K562 (cell line): Measurements from ENCODE around the gene GUK1. TPM values are rescaled to one million over a fixed set of nuclear protein-coding genes. Genes with fewer than 3 reads are reported as not detected.

Experiments used
- ETV6 ChIP-seq, 3 experiments: fragments of 150-350 bp in 1 of 3; sonication (generic) in 1 of 3; formaldehyde crosslinking in 1 of 3; IDR thresholded peaks; 2 replicates each; pipeline versions ENCODE4 v1.6.1 to v1.8.0; 2014 to 2022; ENCODE audit warnings: borderline replicate concordance in 2 of 3, low read depth in 2 of 3, antibody characterized with exemption in 1 of 3, low read length in 1 of 3, mild to moderate bottlenecking in 1 of 3, missing genetic modification reagents in 1 of 3
- GATA2 ChIP-seq: sonication (generic); formaldehyde crosslinking; IDR thresholded peaks from 2 replicates; pipeline ENCODE4 v1.4.0; 2020; ENCODE audit warnings: mild to moderate bottlenecking, missing genetic modification reagents
- GTF2A2 ChIP-seq: IDR thresholded peaks from 2 replicates; pipeline ENCODE4 v1.6.1; 2016; ENCODE audit warnings: mild to moderate bottlenecking, missing genetic modification characterization, missing compliant biosample characterization
- KAT7 ChIP-seq: sonication (generic); formaldehyde crosslinking; IDR thresholded peaks from 2 replicates; pipeline ENCODE4 v1.8.0; 2022; ENCODE audit warnings: missing genetic modification reagents, mild to moderate bottlenecking, borderline replicate concordance
- MED1 ChIP-seq: sonication (generic); formaldehyde crosslinking; IDR thresholded peaks from 2 replicates; pipeline ENCODE4 v1.8.1; 2023; ENCODE audit warnings: missing genetic modification reagents, borderline replicate concordance
- PHB ChIP-seq: fragments of 250-450 bp; sonication (Bioruptor Pico); IDR thresholded peaks from 2 replicates; pipeline ENCODE4 v1.5.0; 2021
- RBBP5 ChIP-seq: fragments of 200-600 bp; sonication (generic); IDR thresholded peaks from 2 replicates; pipeline ENCODE4 v1.6.1; 2012; ENCODE audit warnings: borderline replicate concordance, mild to moderate bottlenecking, low read length, control low read depth, inconsistent platforms; ENCODE audit not compliant: insufficient read depth, poor library complexity, severe bottlenecking
- SREBF1 ChIP-seq: fragments of 150-350 bp; IDR thresholded peaks from 2 replicates; pipeline ENCODE4 v1.6.1; 2014; ENCODE audit warnings: antibody characterized with exemption, low read depth, low read length, borderline replicate concordance
- SREBF2 ChIP-seq: sonication (generic); formaldehyde crosslinking; IDR thresholded peaks from 2 replicates; pipeline ENCODE4 v1.4.0; 2020; ENCODE audit warnings: mild to moderate bottlenecking, missing genetic modification reagents
- TCF3 ChIP-seq: sonication (generic); formaldehyde crosslinking; IDR thresholded peaks from 2 replicates; pipeline ENCODE4 v1.4.0; 2020; ENCODE audit warnings: mild to moderate bottlenecking, missing genetic modification reagents
- ZC3H4 ChIP-seq: sonication (generic); formaldehyde crosslinking; IDR thresholded peaks from 2 replicates; pipeline ENCODE4 v1.9.0; 2021; ENCODE audit warnings: missing genetic modification reagents, borderline replicate concordance
- polyA plus RNA-seq, 8 experiments: library from polyadenylated mRNA; depleted of rRNA in 4 of 8; stranded (reverse) in 5 of 8; unstranded in 3 of 8; fragments of >200 nt; fragmentation: Nextera tagmentation in 2 of 8; fragmentation: Illumina TruSeq in 1 of 8; extraction: Ambion mirVana in 2 of 8; extraction: Trizol in 1 of 8; gene quantifications; 2 replicates each; pipeline versions ENCODE4 v1.2.1 to v1.2.3, GENCODE V29; 2011 to 2014; ENCODE audit warnings: inconsistent platforms in 1 of 8, missing spikeins in 1 of 8
- total RNA-seq, 7 experiments: library from RNA; depleted of rRNA in 6 of 7; stranded (reverse); fragments of >200 nt in 6 of 7; fragmentation: Illumina TruSeq in 2 of 7; extraction: Trizol in 2 of 7; gene quantifications; 2 replicates each; pipeline versions ENCODE4 v1.2.1 to v1.2.3, GENCODE V29; 2011 to 2021; ENCODE audit warnings: low replicate concordance in 1 of 7
- TF ChIP-seq, protein P1 (sequence below), 2 experiments: fragments of 450-650 bp; formaldehyde crosslinking in 1 of 2; IDR thresholded peaks; 2 replicates each; pipeline versions ENCODE4 v1.4.0 to v1.6.1; 2014 to 2020; ENCODE audit warnings: mild to moderate bottlenecking in 2 of 2, borderline replicate concordance in 1 of 2, low read depth in 1 of 2
- TF ChIP-seq, protein P2 (sequence below): sonication (generic); formaldehyde crosslinking; IDR thresholded peaks from 2 replicates; pipeline ENCODE4 v1.8.0; 2022; ENCODE audit warnings: mild to moderate bottlenecking, missing genetic modification reagents, borderline replicate concordance

The GUK1 gene
- total and polyA plus RNA-seq, 9 of the 15 experiments (the other 6 are each of a cell fraction or from before 2014, with no cell fraction given), result 7.0 to 331 (median 132) TPM

DNA sequence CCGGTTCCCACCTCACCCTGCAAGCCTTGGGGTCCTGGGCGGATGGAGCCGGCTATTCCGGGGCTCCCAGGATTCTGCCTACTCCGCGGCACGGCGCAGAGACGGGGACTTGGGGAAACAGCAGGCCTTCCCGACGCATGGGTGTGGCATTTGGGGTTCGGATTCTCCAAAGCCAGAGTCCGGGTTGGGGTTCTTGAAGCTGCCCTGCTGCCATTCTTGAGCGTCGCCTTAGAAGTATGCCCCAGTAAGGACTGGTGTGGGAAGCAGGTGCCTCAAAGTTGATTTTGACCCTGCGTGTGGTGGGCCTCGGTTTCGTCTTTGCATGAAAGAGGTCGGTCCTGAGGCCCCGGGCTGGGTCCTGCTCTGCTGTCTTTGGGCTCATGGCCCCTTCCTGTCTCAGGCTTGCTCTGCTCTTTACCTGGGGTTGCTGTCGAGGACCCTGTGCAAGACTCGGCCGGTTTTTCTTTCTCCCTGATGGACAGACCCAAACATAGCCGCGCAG is 696 bp downstream of the GUK1 start (continued):
- TF ChIP-seq, protein P1, sequence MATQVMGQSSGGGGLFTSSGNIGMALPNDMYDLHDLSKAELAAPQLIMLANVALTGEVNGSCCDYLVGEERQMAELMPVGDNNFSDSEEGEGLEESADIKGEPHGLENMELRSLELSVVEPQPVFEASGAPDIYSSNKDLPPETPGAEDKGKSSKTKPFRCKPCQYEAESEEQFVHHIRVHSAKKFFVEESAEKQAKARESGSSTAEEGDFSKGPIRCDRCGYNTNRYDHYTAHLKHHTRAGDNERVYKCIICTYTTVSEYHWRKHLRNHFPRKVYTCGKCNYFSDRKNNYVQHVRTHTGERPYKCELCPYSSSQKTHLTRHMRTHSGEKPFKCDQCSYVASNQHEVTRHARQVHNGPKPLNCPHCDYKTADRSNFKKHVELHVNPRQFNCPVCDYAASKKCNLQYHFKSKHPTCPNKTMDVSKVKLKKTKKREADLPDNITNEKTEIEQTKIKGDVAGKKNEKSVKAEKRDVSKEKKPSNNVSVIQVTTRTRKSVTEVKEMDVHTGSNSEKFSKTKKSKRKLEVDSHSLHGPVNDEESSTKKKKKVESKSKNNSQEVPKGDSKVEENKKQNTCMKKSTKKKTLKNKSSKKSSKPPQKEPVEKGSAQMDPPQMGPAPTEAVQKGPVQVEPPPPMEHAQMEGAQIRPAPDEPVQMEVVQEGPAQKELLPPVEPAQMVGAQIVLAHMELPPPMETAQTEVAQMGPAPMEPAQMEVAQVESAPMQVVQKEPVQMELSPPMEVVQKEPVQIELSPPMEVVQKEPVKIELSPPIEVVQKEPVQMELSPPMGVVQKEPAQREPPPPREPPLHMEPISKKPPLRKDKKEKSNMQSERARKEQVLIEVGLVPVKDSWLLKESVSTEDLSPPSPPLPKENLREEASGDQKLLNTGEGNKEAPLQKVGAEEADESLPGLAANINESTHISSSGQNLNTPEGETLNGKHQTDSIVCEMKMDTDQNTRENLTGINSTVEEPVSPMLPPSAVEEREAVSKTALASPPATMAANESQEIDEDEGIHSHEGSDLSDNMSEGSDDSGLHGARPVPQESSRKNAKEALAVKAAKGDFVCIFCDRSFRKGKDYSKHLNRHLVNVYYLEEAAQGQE (IDR thresholded peaks at IDR 0.05; ENCODE audit: borderline replicate concordance), result no peak
- TF ChIP-seq, protein P1 (CRISPR knock-in tag; IDR thresholded peaks at IDR 0.05; ENCODE audit: low read depth), result no peak
- TF ChIP-seq, protein P2, sequence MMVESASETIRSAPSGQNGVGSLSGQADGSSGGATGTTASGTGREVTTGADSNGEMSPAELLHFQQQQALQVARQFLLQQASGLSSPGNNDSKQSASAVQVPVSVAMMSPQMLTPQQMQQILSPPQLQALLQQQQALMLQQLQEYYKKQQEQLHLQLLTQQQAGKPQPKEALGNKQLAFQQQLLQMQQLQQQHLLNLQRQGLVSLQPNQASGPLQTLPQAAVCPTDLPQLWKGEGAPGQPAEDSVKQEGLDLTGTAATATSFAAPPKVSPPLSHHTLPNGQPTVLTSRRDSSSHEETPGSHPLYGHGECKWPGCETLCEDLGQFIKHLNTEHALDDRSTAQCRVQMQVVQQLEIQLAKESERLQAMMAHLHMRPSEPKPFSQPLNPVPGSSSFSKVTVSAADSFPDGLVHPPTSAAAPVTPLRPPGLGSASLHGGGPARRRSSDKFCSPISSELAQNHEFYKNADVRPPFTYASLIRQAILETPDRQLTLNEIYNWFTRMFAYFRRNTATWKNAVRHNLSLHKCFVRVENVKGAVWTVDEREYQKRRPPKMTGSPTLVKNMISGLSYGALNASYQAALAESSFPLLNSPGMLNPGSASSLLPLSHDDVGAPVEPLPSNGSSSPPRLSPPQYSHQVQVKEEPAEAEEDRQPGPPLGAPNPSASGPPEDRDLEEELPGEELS (CRISPR knock-in tag), result 0 out of 2 replicates have a peak, but pooled peaks have one; percentile 54
- TF ChIP-seq GATA2 (0 out of 2 replicates have a peak, but pooled peaks have one; percentile 23), RBBP5 (peak; percentile 24), SREBF2 (CRISPR knock-in tag) (peak; percentile 75; the same call in 1 of the 2 replicates), SREBF1 (peak; percentile 17; the same call in 1 of the 2 replicates), ZC3H4 (CRISPR knock-in tag) (peak; percentile 55; the same call in 1 of the 2 replicates), KAT7 (CRISPR knock-in tag) (peak; percentile 97), GTF2A2 (peak; percentile 56; the same call in 1 of the 2 replicates), TCF3 (peak; percentile 17; the same call in 1 of the 2 replicates), ETV6 (IDR thresholded peaks at IDR 0.05; ENCODE audit: borderline replicate concordance in 1 of 2, low read depth in 2 of 2, low read length in 1 of 2) (no peak), ETV6 (CRISPR knock-in tag; IDR thresholded peaks at IDR 0.05; ENCODE audit: borderline replicate concordance) (peak; percentile 12; the same call in 1 of the 2 replicates), PHB (CRISPR knock-in tag) (0 out of 2 replicates have a peak, but pooled peaks have one; percentile 8), MED1 (CRISPR knock-in tag) (no peak)
